Stimulated activated CD4-positive, alpha-beta T cell treated with anti-CD3 and anti-CD28 coated beads, Interleukin-15, amount 100 ng/mL, for 24 hours (primary cell): ENCODE measurements around the gene PLIN3.
"Not testable (repeated sequence)": the region's sequence is repeated elsewhere in the genome, so short reads cannot be mapped to it uniquely, and the experiment has no call there.

Experiments
- DNase-seq: peaks from one replicate; pipeline ENCODE4 v3.0.0-alpha.2; 2020

The PLIN3 gene

DNA sequence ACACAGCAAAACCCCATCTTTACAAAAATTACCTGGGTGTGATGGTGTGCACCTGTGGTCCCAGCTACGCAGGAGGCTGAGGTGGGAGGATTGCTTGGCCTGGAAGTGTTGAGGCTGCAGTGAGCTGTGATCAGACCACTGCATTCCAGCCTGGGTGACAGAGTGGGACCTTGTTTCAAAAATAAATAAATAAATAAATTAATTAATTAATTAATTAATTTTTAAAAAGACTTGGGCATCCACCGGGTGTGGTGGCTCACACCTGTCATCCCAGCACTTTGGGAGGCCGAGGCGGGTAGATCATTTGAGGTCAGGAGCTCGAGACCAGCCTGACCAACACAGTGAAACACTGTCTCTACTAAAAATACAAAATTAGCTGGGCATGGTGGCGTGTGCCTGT is 62.3 kb downstream of the PLIN3 start:
- not testable (repeated sequence) for DNase-seq

DNA sequence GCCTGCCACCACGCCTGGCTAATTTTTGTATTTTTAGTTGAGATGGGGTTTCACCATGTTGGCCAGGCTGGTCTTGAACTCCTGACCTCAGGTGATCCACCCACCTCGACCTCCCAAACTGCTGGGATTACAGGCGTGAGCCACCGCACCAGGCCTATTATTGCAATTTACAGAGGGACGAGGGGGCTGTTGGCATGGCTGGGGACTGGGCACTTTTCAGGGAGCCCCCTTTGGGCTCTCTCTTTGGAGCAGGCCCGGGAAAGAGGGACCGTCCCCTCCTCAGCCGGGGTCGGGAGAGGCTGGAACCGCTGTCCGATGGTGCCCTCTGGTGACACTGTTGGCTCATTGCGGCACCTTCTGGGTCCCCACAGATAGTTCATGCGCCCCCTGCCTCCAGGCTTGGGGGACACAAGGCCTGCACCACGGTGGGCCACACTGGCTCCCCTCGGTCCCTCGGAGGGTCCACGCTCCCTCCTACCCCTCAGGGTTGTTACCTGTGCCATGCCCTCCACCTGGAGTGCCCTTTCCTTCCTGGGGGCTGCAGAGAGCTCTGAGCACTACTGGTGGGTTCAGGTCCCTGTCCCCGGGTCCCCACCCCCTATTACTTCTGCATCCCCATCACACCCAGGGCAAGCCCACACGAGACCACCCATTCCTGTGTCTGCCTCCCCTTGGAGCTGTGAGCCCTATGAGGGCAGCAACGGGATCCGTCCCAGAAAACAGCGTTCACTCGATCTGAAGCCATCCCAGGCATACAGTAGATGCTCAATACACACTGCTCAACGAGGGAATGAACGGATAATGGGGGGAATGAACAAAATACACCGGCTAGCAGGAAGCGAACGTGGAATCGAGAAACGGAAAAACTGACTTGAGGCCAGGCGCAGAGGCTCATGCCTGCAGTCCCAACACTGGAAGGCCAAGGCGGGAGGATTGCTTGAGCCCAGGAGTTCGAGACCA is 63.5 kb downstream of the PLIN3 start:
- DNase-seq, result peak; percentile 77

DNA sequence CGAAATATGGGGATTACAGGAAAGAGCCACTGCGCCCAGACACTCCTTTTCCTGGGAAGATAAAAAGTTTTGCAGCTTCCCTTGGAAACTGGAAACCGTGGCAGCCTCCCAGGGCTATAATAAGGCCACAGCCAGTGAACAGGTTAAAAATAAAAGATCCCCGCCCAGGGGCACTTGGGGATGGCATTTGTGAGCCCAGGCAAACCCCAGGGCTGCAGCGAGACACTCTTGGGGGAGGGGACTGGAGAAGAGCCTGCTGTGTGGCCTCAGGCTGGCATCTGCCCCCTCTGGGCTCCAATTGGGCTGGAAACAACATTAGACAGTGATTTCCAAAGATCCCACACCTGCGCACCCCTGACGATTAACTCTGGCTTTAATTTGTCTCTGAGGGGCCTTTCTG is 64.8 kb downstream of the PLIN3 start:
- DNase-seq, result no peak

DNA sequence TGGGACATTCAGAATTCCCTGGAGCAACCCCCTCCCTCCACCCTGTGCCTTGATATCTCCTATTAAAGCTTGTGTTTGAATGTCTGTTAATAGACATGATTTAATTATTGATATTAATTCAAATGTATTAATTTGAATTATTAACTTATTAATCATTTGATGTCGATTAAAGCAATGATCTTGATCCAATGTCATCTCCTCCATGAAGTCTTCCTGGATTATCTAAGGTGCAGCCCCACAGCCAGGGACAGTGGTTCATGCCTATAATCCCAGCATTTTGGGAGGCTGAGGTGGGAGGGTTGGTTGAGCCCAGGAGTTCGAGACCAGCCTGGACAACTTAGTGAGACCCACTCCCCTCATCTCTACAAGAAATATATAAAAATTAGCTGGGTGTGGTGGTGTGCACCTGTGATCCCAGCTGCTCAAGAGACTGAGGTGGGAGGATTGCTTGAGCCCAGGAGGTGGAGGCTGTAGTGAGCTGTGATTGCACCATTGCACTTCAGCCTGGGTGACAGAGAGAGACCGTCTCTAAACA is 66.3 kb downstream of the PLIN3 start:
- no peak for DNase-seq

DNA sequence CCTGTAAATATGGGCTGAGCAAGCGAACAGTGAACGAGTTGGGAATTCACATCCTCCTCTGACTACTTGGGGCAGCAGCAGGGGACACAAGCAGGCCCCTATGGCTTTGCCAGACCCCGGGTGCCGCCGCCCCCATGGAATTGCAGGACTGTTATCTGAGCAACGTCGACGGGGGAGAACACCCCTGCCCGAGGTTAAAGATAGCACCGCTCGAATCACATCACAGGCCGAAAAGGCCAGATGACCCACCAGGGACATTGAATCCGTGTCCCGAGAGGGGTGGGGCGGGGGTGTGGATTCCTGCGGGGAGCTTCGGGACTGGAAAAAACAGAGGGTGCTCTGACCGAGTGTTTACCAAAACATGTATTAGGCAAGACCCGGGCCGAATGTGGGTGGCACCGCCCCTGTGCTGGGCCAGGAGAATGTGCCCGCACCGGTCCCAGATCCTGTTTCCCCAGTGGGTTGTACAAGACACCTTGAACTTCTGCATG is 66.8 kb downstream of the PLIN3 start:
- DNase-seq, result no peak

DNA sequence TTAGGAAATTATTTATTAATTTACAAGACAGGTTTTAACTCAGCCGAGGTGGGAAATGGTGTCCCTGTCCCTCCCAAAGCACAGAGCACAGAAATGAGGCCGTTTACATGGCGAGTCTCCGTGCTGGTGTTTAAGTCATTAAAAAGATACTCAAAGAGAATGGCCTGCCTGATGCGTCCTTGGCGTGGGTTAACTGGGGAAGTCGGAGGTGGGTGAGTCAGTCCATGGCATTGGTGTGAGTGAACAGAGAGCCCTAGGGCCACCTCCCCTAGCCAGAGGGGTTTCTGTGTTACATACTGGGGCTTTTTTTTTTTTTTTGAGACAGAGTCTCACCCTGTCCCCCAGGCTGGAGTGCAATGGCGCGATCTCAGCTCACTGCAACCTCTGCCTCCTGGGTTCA is 72.1 kb downstream of the PLIN3 start:
- no peak for DNase-seq

DNA sequence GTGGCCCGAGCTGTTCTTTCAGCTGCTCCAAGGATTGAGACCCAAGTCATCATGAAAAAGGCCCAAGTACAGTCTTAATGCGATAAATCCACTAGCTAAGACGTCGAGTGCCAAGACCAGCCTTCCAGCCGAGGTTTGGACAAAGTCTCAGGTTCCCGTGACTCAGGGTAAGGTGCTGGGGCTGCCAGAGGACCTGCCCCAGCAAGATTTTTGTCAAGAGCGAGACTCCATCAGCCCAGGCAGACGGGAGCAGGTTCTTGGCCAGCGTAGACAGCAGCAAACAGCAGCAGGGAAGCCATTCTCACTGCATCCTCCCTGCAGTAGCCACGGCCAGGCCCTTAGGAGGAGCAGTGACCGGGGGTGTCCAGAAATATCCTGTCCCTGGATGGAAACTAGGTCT is 72.5 kb downstream of the PLIN3 start:
- DNase-seq, result no peak

DNA sequence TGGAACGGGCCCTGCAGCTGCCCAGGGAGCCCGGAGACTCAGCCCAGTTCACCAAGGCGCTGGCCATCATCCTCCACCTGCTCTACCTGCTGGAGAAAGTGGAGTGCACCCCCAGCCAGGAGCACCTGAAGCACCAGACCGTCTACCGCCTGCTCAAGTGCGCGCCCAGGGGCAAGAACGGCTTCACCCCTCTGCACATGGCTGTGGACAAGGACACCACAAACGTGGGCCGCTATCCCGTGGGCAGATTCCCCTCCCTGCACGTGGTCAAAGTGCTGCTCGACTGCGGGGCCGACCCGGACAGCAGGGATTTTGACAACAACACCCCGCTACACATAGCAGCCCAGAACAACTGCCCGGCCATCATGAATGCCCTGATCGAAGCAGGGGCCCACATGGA is 74.2 kb downstream of the PLIN3 start:
- DNase-seq, result not testable (repeated sequence)

DNA sequence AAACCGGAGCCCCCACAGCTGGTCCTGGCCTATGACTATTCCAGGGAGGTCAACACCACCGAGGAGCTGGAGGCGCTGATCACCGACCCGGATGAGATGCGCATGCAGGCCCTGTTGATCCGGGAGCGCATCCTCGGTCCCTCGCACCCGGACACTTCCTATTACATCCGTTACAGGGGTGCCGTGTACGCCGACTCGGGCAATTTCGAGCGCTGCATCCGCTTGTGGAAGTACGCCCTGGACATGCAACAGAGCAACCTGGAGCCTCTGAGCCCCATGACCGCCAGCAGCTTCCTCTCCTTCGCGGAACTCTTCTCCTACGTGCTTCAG is 74.6 kb downstream of the PLIN3 start:
- DNase-seq, result not testable (repeated sequence)

DNA sequence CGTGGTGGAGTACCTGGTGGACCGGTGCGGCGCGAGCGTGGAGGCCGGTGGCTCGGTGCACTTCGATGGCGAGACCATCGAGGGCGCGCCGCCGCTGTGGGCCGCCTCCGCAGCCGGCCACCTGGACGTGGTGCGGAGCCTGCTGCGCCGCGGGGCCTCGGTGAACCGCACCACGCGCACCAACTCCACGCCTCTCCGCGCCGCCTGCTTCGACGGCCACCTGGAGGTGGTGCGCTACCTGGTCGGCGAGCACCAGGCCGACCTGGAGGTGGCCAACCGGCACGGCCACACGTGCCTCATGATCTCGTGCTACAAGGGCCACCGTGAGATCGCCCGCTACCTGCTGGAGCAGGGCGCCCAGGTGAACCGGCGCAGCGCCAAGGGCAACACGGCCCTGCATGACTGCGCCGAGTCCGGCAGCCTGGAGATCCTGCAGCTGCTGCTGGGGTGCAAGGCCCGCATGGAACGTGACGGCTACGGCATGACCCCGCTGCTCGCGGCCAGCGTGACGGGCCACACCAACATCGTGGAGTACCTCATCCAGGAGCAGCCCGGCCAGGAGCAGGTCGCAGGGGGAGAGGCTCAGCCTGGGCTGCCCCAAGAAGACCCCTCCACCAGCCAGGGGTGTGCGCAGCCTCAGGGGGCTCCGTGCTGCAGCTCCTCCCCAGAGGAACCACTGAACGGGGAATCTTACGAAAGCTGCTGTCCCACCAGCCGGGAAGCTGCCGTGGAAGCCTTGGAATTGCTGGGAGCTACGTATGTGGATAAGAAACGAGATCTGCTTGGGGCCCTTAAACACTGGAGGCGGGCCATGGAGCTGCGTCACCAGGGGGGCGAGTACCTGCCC is 75.2 kb downstream of the PLIN3 start:
- DNase-seq, result peak; percentile 30

DNA sequence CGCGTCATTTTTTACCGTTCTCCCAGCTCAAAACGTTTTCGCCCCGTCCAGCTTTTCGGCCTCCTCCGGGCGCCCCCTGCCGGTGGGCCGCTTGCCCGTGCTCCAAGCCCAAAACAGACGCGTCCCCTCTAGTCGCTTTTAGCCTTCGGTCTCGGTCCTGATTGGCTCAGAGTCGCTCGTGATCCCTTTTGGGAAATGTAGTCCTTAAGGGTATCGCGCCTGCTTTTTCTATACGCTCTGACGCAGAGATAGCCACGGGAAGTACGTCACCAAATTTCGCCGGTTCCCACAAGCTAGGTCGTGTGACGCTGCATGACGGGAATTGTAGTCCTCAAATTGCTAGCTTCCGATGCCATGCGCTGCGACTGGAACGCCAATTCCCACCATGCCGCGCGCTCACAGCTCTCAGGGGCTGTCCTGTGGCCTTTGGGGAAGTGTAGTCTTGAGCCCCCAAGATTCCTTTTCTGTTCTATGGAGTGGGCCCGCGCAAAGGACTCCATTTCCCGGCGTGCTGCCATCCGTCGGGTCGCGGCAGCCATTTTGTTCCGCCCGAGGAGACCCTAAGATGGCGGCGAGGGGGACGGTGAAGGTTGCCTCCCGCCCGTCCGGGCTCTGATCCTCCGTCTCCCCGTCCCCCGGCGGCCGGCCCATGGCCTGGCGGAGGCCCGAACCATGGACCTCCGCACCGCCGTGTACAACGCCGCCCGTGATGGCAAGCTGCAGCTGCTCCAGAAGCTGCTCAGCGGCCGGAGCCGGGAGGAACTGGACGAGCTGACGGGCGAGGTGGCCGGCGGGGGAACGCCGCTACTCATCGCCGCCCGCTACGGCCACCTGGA is 76.1 kb downstream of the PLIN3 start, which contains the start of gene FEM1A:
FEM1A (plus strand) TSS at position 552 of the 836 bp plus-strand sequence; CDS start at position 673, 121 bp downstream.
- DNase-seq, result peak; percentile 99
